HG02870 (cell line): ENCODE data around the gene TIMM21.
A peak's percentile ranks its signal among the peaks of the same experiment; 100 is the strongest.

Experiments
- ATAC-seq: cut with Tn5 transposase; IDR thresholded peaks from one replicate; pipeline ENCODE4 v1.9.1; 2021; ENCODE audit warnings: mild to moderate bottlenecking, moderate library complexity; ENCODE audit not compliant: unreplicated experiment

TIMM21 gene

GRCh38 chr18:74146756-74147155, 1.6 kb upstream of the TIMM21 start:
- ATAC-seq, result no peak

DNA sequence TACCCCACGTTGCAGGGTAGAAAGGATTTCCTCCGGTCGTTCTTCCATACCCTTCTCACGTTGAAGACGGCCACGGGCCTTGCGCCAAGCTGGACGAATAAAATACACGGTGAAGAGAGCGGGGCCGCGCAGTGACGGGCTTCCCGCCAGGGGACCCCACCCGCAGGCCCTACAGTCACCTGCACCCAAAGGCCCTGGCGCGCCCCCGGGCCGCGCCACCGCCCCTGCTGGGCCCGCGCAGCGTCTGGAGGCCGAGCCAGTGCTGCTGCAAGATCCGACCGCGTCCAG, 888 bp upstream of the TIMM21 start:
- no peak for ATAC-seq

DNA sequence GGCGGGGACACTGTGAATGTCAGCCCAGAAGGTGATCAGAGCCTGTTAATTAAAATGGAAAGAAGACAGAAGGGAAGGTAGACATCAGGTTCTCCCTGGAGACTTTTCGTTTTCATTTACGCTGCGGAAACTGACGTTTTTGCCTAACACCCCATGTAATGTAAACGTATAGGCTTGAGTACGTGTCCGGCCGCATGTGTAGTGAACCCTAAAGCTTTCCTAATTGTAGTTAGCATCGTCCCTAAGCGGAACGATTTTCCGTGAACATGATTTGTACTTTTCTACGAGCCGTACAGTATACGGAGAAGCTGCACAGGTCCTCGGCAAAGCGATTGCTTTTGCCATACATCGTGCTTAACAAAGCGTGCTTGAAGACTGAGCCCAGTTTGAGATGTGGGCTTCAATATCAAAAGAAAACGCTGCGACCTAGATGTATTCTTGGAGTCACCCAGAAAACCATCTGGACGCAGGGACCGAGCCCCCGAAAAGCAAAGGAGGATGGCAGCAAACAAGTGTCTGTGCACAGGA, 284 bp downstream of the TIMM21 start:
- ATAC-seq, result peak; percentile 4

GRCh38 chr18:74149878-74150277, 1.6 kb downstream of the TIMM21 start:
- ATAC-seq, result no peak

DNA sequence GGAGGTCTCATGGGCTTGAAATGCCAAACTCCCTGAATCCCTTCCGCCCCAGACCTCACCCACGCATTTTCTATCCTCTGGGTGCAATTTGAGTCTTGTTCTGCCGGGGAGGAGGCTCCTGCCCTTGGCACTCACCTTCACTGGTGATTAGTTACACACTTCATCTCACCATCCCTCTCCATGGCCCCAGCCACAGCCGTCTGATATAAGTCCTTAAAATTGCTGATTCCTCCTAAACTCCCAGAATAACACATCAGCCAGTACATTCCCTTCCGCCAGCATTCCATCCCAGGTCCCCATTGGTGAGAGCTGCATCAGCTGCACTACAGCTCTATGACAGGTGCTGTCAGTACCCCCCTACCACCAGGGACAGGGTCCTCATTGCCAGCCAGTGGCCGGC, 3.9 kb downstream of the TIMM21 start:
- no peak for ATAC-seq

- ATAC-seq, result no peak
Measured at GRCh38 chr18:74152857-74153256, 4.5 kb downstream of the TIMM21 start.

DNA sequence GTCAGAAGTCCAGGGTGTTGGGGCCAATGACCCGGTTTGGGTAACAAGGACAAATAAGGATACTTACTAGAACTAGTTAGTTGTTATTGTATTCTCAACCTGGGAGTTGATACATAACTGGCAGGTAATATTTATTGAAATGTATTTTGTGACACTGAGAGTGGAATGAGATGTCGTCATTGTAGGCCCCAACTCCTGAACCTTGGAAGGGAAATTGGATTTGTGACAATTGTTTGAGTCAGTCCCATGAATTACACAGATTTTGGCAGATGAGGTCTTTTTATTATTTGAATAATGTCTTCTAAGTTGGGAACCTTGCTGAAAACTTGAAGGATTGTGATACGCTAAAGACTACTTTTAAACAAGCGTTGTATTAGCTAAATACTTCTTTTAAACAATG, 5.1 kb downstream of the TIMM21 start:
- no peak for ATAC-seq

GRCh38 chr18:74153793-74154192, 5.5 kb downstream of the TIMM21 start:
- ATAC-seq, result no peak

DNA sequence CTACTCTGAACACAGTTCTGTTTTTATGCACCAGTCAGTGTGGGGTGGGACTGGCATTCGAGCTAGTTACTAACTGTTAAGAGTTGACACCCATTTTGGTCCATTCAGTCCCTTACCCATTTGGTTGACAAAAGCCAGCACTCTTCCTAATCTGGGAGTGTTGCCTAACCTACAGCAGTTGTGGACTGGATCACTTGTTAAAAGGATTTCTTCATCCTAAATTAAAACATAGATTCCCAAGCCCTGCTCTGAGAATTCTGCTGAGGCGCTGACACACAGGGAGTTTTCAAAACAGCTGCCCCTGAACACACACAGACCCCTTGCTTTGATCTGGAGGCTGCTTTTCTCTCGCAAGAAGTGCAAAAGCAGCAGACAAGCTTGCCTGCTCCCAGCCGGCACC, 6.4 kb downstream of the TIMM21 start:
- no peak for ATAC-seq

GRCh38 chr18:74155276-74155675, 7.0 kb downstream of the TIMM21 start:
- no peak for ATAC-seq

DNA sequence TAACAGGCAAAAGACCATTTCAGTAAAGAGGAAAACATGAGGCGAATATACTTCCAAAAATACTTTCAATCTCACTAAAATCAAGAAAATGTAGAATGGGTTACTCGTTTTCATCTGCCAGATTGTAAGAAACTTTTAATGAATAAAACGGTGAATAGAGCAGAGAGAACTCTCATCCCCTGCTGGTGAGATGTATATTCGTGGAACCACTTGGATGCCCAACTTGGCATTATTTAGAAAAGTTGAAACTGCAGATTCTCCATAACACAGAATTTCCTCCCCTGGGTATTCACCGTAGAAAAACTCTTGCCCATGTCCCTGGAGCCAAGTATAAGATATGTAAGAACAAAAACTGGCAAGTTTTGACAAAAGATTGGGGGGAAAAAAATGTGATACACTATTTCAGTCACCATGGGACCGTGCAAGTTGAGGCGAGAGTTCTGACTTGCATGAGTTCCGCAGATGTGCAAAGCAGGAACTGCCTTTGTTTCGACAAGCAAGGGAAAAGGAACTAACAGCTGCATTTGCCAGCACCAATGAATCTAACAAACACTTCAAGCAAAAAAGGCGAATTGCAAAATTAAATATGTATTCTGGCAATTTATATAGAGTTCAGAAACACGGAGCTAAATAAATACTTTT, 14.8 kb downstream of the TIMM21 start:
- peak; percentile 86 for ATAC-seq

GRCh38 chr18:74166386-74166785, 18.1 kb downstream of the TIMM21 start:
- no peak for ATAC-seq

GRCh38 chr18:74171910-74172606, 23.7 kb downstream of the TIMM21 start:
- peak; percentile 100 for ATAC-seq

GRCh38 chr18:74172697-74173433, 24.5 kb downstream of the TIMM21 start:
- no peak for ATAC-seq

- no peak for ATAC-seq
Measured at GRCh38 chr18:74173434-74173750, 25.1 kb downstream of the TIMM21 start.

DNA sequence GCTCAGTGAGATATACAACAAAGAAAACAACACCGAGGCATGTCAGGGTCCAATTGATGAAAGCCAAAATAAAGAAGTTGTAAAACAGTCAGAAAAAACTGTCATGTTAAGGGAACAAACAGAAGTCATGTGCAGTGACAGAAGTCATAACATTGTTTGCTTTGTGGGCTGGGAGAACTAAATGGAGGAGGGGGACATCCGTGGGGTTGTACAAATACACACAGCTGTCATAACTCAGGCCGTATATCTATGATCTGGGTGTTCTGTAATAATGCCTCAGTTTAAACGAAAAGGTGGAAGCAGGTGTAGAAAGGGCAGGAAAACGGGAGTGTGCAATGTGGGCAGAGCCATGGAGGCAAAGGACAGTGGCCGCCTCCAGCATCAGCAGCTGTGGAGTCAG, 27.3 kb downstream of the TIMM21 start:
- ATAC-seq, result no peak

DNA sequence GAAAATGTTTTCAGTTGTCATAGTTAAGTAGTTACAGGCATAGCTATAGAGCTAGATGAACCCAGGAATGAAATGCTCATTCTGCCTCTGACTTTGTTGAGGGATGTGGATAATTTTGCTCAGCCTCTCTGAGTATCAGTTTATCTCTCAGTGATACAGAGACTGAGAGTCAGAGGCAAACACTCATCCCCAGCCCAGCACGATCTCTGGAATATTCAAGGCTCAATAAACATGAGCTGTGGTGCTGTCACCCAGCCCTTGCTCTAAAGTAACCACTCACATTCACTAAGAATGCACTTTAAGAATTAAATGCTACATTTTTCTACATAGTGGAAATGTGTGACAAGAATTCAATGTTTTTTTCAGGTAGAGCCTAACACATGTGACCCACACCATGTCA, 30.6 kb downstream of the TIMM21 start:
- ATAC-seq, result no peak

- ATAC-seq, result no peak
Measured at GRCh38 chr18:74179623-74180199, 31.4 kb downstream of the TIMM21 start.

GRCh38 chr18:74182335-74182734, 34.0 kb downstream of the TIMM21 start:
- no peak for ATAC-seq

DNA sequence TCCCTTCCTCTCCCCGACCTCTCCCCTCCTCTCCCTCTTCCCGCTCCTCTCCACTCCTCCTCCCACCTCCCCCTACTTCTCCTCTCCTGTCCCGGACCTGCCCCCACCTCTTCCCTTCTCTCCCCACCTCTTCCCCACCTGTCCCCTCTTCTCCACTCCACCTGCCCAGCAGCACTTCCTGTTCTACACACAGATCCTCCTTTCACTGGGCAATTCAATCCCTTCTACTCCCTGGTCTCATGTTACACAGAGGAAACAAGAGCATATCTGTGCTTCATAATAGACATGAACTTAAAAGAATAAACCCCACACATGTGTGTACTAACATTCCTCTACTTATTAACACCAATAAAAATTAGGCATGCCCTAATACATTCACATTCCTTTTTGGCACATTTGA, 34.8 kb downstream of the TIMM21 start:
- ATAC-seq, result no peak

DNA sequence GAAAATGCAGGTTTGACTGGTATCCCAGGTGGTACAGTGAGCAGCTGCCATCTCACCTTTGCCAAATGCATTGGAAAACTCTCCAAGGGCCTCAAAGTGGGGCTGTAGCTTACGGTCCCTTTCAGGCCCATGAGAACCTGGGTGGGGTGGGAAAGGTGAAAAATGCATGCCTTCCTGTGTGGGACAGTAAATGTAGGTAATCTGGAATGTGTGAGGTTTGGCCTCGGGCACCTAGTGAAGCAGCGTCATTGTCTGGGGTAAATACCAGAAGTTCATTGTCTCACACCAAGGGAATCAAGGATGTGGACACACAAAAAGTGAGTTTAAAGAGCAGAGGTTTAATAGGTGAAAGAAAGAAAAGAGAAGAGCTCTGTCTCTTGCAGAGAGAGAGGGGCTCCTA, 36.6 kb downstream of the TIMM21 start:
- no peak for ATAC-seq

DNA sequence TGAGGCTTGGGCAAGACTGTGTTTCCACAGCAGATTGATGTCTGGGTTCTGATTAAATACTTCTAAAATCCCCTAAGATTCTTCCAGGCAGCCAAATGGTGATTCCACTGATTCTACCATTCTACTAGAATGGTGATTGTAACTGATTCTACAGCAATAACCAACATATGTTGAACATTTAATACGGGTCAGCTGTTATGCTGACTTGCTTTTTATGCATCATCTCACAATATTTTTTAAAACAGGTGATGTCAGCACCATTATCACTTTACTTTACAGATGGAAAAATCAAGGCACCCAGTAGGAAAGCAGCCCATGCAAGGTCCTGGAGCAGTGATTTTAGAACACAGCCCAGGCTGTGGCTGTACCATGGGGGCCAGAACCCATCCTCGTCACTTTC, 37.5 kb downstream of the TIMM21 start:
- ATAC-seq, result no peak
